ENCODE measurements around the gene GFRA1. TPM values are rescaled to one million over a fixed set of nuclear protein-coding genes. Genes with fewer than 3 reads are reported as not detected.

GFRA1 gene
- total RNA-seq, 2 experiments from 2014 or later = not detected

GRCh38 chr10:116017405-116017804 is 255.6 kb downstream of the GFRA1 start:
- Histone ChIP-seq H2AFZ (ENCODE audit: low read length) (no peak overlapping the region), H3K4me3 (ENCODE audit: low read depth, low read length, poor library complexity, severe bottlenecking) (no peak overlapping the region), H3K4me1 (ENCODE audit: insufficient read depth, low read length, poor library complexity, severe bottlenecking) (no peaks in the 10 kb centered on the region), H3K9me3 (ENCODE audit: low read length) (no peaks in the 10 kb centered on the region), H4K20me1 (ENCODE audit: insufficient read depth, low read length) (no peaks in the 10 kb centered on the region), H3K27ac (ENCODE audit: low read depth, low read length, poor library complexity, severe bottlenecking) (no peak overlapping the region), H3K4me2 (ENCODE audit: low read length) (no peak overlapping the region), H3K36me3 (ENCODE audit: insufficient read depth, low read length) (no peaks in the 10 kb centered on the region), H3K9me2 (ENCODE audit: insufficient read depth, low read length) (no peaks in the 10 kb centered on the region), H3K79me2 (ENCODE audit: insufficient read depth, low read depth, low read length) (no peaks in the 10 kb centered on the region)
- ChIA-PET CTCF (ENCODE audit: unreplicated experiment) (no interaction called here), POLR2A (interaction anchor here (0.7 to 1.0 kb wide), 4 partner anchors 10 to 1653 kb away, joined by 3 to 6 read pairs (median 3); no protein-coding TSS in a partner anchor)
- no TSS peak for BruUV-seq (replicated peaks)
- DNase-seq (ENCODE audit: low spot score) = no peak
- TF ChIP-seq EZH2phosphoT487 (IDR thresholded peaks at IDR 0.05; ENCODE audit: borderline replicate concordance, low read depth, low read length) (no peak), CTCF (conservative IDR thresholded peaks at IDR 0.05; ENCODE audit: low read length) (no peak)
- intact Hi-C loops (cut with micrococcal nuclease; ENCODE audit: unreplicated experiment) = no loop called here

GRCh38 chr10:116015583-116016333 is 257.2 kb downstream of the GFRA1 start:
- H3K9me3 ChIP-seq (ENCODE audit: low read length) = no peaks in the 10 kb centered on the region
- no peak overlapping the region for H3K4me2 ChIP-seq (ENCODE audit: low read length)
- H3K9me2 ChIP-seq (ENCODE audit: insufficient read depth, low read length) = no peaks in the 10 kb centered on the region
- no peaks in the 10 kb centered on the region for H3K36me3 ChIP-seq (ENCODE audit: insufficient read depth, low read length)
- intact Hi-C loops (cut with micrococcal nuclease; ENCODE audit: unreplicated experiment) = no loop called here
- H4K20me1 ChIP-seq (ENCODE audit: insufficient read depth, low read length) = no peaks in the 10 kb centered on the region
- ChIA-PET POLR2A (no interaction called here), CTCF (ENCODE audit: unreplicated experiment) (no interaction called here)
- no TSS peak for BruUV-seq (replicated peaks)
- H2AFZ ChIP-seq (ENCODE audit: low read length) = no peak overlapping the region
- no peak overlapping the region for H3K4me3 ChIP-seq (ENCODE audit: low read depth, low read length, poor library complexity, severe bottlenecking)
- TF ChIP-seq CTCF (conservative IDR thresholded peaks at IDR 0.05; ENCODE audit: low read length) (no peak), EZH2phosphoT487 (IDR thresholded peaks at IDR 0.05; ENCODE audit: borderline replicate concordance, low read depth, low read length) (no peak)
- H3K27ac ChIP-seq (ENCODE audit: low read depth, low read length, poor library complexity, severe bottlenecking) = no peak overlapping the region
- no peaks in the 10 kb centered on the region for H3K79me2 ChIP-seq (ENCODE audit: insufficient read depth, low read depth, low read length)
- no peak for DNase-seq (ENCODE audit: low spot score)
- no peaks in the 10 kb centered on the region for H3K4me1 ChIP-seq (ENCODE audit: insufficient read depth, low read length, poor library complexity, severe bottlenecking)

- Histone ChIP-seq H3K4me2 (ENCODE audit: low read length) (no peak overlapping the region), H3K4me3 (ENCODE audit: low read depth, low read length, poor library complexity, severe bottlenecking) (no peak overlapping the region), H3K27ac (ENCODE audit: low read depth, low read length, poor library complexity, severe bottlenecking) (no peak overlapping the region), H3K9me3 (ENCODE audit: low read length) (no peaks in the 10 kb centered on the region), H3K36me3 (ENCODE audit: insufficient read depth, low read length) (no peaks in the 10 kb centered on the region), H3K4me1 (ENCODE audit: insufficient read depth, low read length, poor library complexity, severe bottlenecking) (no peaks in the 10 kb centered on the region), H4K20me1 (ENCODE audit: insufficient read depth, low read length) (no peaks in the 10 kb centered on the region), H3K9me2 (ENCODE audit: insufficient read depth, low read length) (no peaks in the 10 kb centered on the region), H2AFZ (ENCODE audit: low read length) (no peak overlapping the region), H3K79me2 (ENCODE audit: insufficient read depth, low read depth, low read length) (no peaks in the 10 kb centered on the region)
- ChIA-PET CTCF (ENCODE audit: unreplicated experiment) (no interaction called here), POLR2A (no interaction called here)
- DNase-seq (ENCODE audit: low spot score) = no peak
- no TSS peak for BruUV-seq (replicated peaks)
- intact Hi-C loops (cut with micrococcal nuclease; ENCODE audit: unreplicated experiment) = no loop called here
- TF ChIP-seq CTCF (conservative IDR thresholded peaks at IDR 0.05; ENCODE audit: low read length) (no peak), EZH2phosphoT487 (IDR thresholded peaks at IDR 0.05; ENCODE audit: borderline replicate concordance, low read depth, low read length) (no peak)
Measured at GRCh38 chr10:116014871-116015582, 258.0 kb downstream of the GFRA1 start.
